Stimulated activated CD8-positive, alpha-beta memory T cell treated with anti-CD3 and anti-CD28 coated beads, Interleukin-4, amount 100 ng/mL, for 48 hours (primary cell): ENCODE data around the gene CASQ2.

Source experiments
- DNase-seq: peaks from one replicate; pipeline ENCODE4 v3.0.0-alpha.2; 2020

The CASQ2 gene

DNA sequence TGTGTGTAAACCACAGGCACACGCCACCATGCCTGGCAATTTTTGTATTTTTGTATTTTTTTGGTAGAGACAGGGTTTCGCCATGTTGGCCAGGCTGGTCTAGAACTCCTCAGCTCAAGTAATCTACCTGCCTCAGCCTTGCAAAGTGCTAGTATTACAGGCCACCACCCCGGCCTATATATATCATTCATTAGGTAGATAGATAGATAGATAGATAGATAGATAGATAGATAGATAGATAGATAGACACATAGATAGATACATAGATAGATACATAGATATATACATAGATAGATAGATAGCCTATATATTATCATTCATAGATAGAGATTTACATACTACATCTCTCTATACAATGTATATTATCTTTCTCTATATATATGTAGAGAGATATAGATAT, 80.8 kb downstream of the CASQ2 start:
- no peak for DNase-seq

GRCh38 chr1:115685029-115685705, 83.3 kb downstream of the CASQ2 start:
- DNase-seq: no peak

DNA sequence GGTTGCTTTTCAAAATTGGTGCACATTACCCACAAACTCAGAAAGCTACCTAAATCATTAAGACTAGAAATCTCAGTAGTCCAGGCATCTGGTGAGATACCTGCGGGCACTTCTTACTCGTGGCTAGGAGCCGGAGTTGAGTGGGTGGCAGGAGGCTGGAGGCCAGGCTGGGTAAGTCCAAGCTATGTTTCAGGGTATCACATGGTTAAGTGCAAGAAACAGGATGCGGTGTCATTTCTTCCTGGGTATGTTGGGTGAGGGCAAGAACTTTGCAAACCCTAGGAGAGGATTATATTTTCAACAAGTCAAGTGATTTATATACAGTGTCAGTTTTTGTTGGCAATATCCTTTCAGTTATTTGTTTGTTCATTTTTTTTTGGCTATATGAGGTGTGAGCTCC, 85.7 kb downstream of the CASQ2 start:
- no peak for DNase-seq

- DNase-seq: no peak
Observed at GRCh38 chr1:115680730-115681111, 87.8 kb downstream of the CASQ2 start.

DNA sequence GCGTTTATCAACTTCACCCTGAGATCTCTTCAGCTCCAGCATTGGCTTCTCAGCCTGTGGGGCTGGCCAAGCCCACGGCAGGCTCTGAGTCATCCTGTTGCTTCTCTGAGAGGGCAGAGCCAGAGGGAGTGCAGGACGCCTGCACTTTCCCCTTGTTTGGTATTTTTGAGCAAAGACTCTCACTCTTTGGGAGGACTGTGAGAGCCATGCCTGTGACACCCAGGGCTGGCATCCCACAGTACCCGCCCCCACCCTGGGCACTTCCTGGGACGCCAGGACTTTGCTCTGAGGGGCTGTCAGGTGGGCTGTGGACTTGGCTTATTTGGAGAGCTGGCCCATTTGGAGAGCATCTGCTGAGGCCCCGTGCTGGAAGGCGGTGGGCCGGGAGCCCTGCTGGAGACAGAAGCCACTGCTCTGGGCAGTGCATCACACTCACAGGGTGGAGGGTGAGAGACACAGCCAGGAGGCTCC, 89.3 kb downstream of the CASQ2 start:
- no peak for DNase-seq

GRCh38 chr1:115678141-115678540, 90.4 kb downstream of the CASQ2 start:
- DNase-seq: no peak

DNA sequence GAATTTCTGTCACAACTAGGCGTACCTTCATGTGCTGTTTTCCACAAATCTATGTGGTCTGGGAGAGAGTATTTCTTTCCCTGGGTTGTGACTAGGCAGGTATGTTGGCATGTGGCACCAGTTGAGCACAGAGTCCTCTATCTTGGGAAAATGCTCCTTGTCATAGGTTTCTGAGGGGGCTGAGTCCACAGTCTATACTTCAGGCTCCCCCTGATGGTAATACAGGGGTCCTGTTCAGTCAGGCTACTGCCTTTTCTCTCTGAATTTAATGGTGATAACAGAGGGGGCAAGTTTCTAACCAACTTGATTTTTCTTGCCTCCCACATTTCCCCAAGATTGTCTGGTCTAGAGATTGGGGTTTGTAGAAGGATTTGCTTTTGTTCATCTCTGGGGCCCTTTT, 90.9 kb downstream of the CASQ2 start:
- no peak for DNase-seq

GRCh38 chr1:115677182-115677555, 91.3 kb downstream of the CASQ2 start:
- no peak for DNase-seq

GRCh38 chr1:115676498-115677181, 91.9 kb downstream of the CASQ2 start:
- DNase-seq: no peak

GRCh38 chr1:115672224-115673009, 96.1 kb downstream of the CASQ2 start:
- DNase-seq: no peak

DNA sequence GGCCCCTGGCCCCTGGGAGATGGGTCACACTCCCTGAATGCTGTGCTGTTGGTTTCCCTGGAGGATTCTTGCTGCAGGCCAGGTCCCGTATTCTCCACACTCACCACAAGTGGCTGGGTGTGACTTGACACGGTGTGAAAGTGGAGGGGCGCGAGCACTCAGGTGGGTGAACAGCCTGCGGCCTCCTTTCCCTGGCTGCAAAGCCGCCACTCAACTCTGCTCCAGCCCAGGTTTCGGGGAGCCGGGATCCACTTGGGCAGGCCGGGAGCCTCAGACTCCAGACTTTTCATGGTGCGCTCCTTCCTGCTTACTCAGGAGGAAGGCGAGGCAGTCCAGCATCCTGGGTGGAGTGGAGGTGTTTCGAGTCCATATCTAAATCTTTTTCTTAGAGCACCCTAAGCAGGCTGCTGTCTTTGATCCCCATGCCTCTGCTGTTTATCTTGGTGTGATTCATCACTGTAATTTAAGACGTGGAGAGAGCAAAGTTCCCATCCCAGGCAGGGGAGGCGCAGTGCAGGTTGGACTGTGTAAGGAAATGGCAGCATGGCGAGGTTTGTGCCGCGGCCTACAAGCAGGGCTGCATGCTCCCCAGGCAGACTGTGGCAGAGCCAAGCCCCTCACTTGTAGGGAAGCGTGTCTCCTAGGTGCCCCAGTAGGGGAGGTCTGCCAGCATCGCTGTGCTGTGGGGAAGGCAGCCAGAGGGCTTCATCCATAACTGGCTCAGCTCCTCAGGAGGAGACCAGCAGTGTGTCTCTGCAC, 97.2 kb downstream of the CASQ2 start:
- no peak for DNase-seq

DNA sequence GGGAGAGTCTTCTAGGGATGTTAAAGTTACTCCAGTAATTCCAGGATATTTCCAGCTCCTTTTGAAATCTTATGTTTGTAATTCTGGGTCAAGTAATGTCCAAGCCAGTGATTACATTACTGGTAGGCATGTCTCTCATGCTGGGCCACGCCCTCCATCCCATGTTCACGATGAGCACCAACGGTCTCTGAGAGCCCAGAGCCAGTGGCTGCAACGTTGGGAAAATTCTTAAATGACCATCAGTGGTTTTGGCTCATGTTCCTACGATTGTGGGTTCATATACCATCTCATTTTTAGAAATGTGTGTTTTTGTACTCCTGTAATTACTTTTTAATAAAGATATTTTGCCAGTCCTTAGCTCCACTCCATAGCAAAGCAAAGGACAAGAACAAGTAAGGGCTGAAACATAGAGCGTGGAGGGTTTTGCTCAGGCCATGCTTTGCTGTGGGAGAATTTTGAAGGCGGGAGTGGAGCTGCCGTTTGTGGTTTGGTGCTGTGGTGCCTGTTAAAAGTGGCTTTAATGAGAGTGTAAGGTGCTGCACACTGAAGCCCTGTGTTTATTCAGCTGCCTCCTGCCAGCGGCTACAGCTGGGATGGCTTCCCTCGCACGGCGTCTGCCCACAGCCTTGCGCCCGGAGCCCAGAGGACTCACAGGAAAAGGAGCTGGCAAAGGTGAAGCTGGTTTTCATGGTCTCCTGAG, 97.9 kb downstream of the CASQ2 start:
- DNase-seq: no peak

GRCh38 chr1:115669886-115670285, 98.6 kb downstream of the CASQ2 start:
- DNase-seq: no peak

- no peak for DNase-seq
Observed at GRCh38 chr1:115669002-115669673, 99.4 kb downstream of the CASQ2 start.

DNA sequence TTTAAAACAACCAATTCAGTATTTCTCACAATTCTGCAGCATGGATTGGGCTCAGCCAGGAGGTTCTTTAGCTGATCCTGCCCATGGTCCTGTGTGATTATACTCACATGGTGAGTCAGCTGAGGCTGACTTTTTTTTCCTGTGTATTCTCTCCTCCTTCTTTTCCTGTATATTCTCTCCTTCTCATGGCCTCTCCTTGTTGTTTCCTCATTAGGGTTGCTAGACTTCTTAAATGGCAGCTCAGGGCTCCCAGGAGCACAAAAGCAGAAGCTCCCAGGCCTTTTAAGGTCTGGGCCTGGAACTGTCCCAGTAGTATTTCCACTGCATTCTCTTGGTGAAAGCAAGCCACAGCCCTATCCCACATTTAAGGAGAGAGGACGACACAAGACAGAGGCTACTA, 99.9 kb downstream of the CASQ2 start:
- no peak for DNase-seq

DNA sequence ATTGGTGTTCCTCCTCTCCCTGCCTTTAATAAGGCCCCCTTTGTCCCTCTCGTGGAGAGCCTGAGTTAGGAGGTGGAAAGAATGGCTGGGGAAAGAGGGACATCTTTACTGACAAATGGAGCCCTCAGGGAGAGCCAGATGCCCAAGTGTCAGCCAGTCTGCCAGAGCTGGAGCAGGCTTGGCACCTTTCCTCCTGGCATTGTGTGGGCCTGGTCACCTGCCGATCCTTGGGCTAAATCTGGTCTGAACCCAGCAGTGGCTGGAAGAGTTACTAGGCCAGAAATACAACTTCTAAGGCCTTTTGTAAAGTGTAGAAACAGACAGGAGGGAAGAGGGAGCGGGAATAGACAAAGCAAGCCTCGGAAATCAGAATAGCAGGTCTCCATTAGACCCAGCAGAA, 101.8 kb downstream of the CASQ2 start:
- DNase-seq: no peak

- no peak for DNase-seq
Observed at GRCh38 chr1:115666206-115666605, 102.3 kb downstream of the CASQ2 start.

- DNase-seq: no peak
Observed at GRCh38 chr1:115665319-115666096, 103.0 kb downstream of the CASQ2 start.

- DNase-seq: no peak
Observed at GRCh38 chr1:115661157-115661556, 107.4 kb downstream of the CASQ2 start.

- DNase-seq: no peak
Observed at GRCh38 chr1:115660151-115660550, 108.4 kb downstream of the CASQ2 start.

- no peak for DNase-seq
Observed at GRCh38 chr1:115658646-115659045, 109.9 kb downstream of the CASQ2 start.
